GM10248 (cell line): ENCODE data around the gene STYX.
"Not testable (repeated sequence)": the region's sequence is repeated elsewhere in the genome, so short reads cannot be mapped to it uniquely, and the experiment has no call there.

ENCODE experiments used
- CTCF ChIA-PET: fragments of 300-600 bp; sonication (Branson Sonifier 250); formaldehyde crosslinking; extraction: SDS; loops from one replicate; lab custom pipeline; 2021; ENCODE audit warnings: antibody characterized with exemption; lab: Yijun Ruan, JAX
- POLR2A ChIA-PET: fragments of 350-650 bp; sonication (Branson Sonifier 250); formaldehyde crosslinking; extraction: SDS; loops from one replicate; lab custom pipeline; 2020; ENCODE audit warnings: antibody characterized with exemption; lab: Yijun Ruan, JAX
- DNase-seq: peaks from one replicate; pipeline ENCODE4 v3.0.0; 2012; ENCODE audit errors: extremely low spot score
- CTCF ChIP-seq: IDR thresholded peaks from 2 replicates; pipeline ENCODE4 v1.5.1; 2012; ENCODE audit warnings: mild to moderate bottlenecking, low read depth; ENCODE audit errors: extremely low read depth, missing control alignments, control extremely low read depth

Gene STYX

DNA sequence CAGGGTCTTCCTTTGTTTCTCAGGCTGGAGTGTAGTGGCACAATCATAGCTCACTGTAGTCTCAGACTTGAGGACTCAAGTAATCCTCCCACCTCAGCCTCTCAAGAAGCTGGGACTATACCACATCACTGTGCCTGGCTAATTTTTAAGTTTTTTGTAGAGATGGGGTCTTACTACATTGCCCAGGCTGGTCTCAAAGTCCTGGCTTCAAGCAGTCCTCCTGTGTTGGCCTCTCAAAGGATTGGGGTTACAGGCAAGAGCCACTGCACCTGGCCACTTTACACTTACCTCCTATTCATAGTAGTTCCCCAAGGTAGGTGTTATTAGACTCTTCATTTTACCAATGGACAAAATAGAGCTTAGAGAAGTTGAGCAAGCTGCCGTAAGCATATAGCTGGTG, 29.2 kb downstream of the STYX start:
- TF ChIP-seq CTCF = no peak
- POLR2A ChIA-PET = no interaction called here
- CTCF ChIA-PET = interaction anchor here (1.2 kb wide), 1 partner anchor 20 kb away, joined by 3 read pairs; no protein-coding TSS in a partner anchor
- DNase-seq = no peak

DNA sequence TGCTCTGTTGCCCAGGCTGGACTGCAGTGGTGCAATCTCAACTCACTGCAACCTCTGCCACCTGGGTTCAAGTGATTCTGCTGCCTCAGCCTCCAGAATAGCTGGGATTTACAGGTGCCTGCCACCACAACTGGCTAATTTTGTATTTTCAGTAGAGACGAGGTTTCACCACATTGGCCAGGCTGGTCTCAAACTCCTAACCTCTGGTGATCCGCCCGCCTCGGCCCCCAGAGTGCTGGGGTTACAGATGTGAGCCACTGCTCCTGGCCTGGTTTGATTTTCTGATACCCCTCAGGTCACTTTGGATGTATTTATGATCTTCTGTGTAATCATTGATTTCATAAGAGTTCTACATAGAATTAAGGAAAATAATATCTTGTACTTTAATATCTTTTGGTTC, 33.0 kb downstream of the STYX start:
- POLR2A ChIA-PET, DNase-seq, CTCF ChIA-PET: not testable (repeated sequence)

GRCh38 chr14:52767058-52767833, 37.3 kb downstream of the STYX start:
- ChIA-PET CTCF (interaction anchor here (1.3 to 1.5 kb wide), 2 partner anchors 8 to 12 kb away, joined by 3 to 4 read pairs; no protein-coding TSS in a partner anchor), POLR2A (no interaction called here)
- no peak for DNase-seq
- no peak for TF ChIP-seq CTCF

GRCh38 chr14:52769887-52770286, 39.9 kb downstream of the STYX start:
- POLR2A ChIA-PET = no interaction called here
- CTCF ChIA-PET = no interaction called here
- no peak for TF ChIP-seq CTCF

DNA sequence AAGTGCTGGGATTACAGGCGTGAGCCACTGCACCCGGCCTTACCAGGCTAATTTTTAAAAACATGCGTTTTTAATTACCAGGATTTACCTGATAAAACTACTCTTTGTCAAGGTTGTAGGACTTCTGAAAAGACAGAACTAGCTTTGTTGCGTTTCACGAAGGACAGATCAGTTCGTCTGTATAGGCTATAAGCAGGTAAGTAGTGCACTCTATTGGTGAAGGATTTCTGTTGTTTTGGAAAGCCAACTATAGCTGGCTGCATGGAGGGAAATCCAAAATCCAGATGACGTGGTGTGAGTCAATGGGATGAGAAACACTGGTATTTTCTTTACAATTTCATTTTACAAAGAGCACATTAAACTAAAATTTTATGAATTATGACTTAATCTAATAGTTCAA, 46.9 kb downstream of the STYX start:
- no peak for TF ChIP-seq CTCF
- CTCF ChIA-PET = interaction anchor here (1.7 kb wide), 1 partner anchor 16 kb away, joined by 3 read pairs; no protein-coding TSS in a partner anchor
- POLR2A ChIA-PET = no interaction called here
- no peak for DNase-seq

More at GRCh38 chr14:52769887-52770286, 39.9 kb downstream of the STYX start:
- DNase-seq = no peak

DNA sequence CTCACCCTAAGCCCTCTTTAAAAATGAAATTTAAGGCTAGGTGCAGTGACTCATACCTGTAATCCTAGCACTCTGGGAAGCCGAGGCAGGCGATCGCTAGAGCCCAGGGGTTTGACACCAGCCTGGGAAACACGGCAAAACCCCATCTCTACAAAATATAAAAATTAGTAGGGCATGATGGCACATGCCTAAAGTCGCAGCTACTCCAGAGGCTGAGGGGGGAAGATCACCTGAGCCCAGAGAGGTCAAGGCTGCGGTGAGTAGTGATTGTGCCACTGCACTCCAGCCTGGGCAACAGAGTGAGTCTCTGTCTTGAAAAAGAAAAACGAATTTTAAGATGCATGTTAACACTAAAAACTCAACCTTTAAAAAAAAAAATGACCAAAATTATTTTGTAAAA, 48.7 kb downstream of the STYX start:
- no peak for TF ChIP-seq CTCF
- POLR2A ChIA-PET = no interaction called here
- DNase-seq = no peak
- CTCF ChIA-PET = no interaction called here

DNA sequence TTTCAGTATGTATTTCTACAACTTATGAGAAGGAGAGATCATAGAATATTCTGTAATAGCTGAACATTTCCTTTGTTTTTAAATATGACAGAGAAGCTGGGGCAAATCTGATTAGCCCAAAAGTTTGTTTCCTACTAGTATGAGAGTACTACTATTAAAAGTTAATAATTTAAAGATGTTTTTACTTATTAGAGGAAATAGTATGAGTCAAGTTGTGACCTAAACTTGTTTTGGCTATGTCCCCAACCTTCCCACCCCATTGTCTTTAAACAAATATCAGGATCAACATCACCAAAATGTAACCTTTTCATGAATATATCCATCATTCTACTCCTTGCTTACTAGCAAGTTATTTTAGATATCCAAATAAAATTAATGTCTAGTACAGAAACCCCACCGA, 50.9 kb downstream of the STYX start:
- DNase-seq = no peak
- no peak for TF ChIP-seq CTCF
- POLR2A ChIA-PET = no interaction called here
- CTCF ChIA-PET = no interaction called here
